Endothelial cell of umbilical vein (primary cell): ENCODE data around the gene TPM4.
A peak's percentile ranks its signal among the peaks of the same experiment; 100 is the strongest.

ENCODE experiments used
- EZH2 ChIP-seq: IDR thresholded peaks from 2 replicates; pipeline ENCODE4 v1.6.1; 2012; ENCODE audit warnings: borderline replicate concordance, low read depth, mild to moderate bottlenecking, moderate library complexity, low read length, inconsistent platforms; ENCODE audit not compliant: severe bottlenecking
- FOS ChIP-seq: IDR thresholded peaks from 2 replicates; pipeline ENCODE4 v1.6.1; 2011; ENCODE audit warnings: mild to moderate bottlenecking, low read length, moderate library complexity, borderline replicate concordance; ENCODE audit not compliant: insufficient read depth
- GATA2 ChIP-seq: IDR thresholded peaks from 2 replicates; pipeline ENCODE4 v1.7.0; 2011; ENCODE audit warnings: low read depth, mild to moderate bottlenecking, moderate library complexity, mixed read lengths, low read length; ENCODE audit not compliant: insufficient read length, insufficient read depth
- JUN ChIP-seq: IDR thresholded peaks from 2 replicates; pipeline ENCODE4 v1.6.1; 2011; ENCODE audit warnings: borderline replicate concordance, low read depth; ENCODE audit not compliant: insufficient read length, insufficient read depth
- MYC ChIP-seq: IDR thresholded peaks from one replicate; pipeline ENCODE4 v1.6.1; 2011; ENCODE audit warnings: mild to moderate bottlenecking, low read depth, low read length
- POLR2A ChIP-seq: IDR thresholded peaks from 2 replicates; pipeline ENCODE4 v1.6.1; 2012; ENCODE audit warnings: low read depth, mild to moderate bottlenecking, control low read depth, low read length
- POLR2AphosphoS5 ChIP-seq: IDR thresholded peaks from 2 replicates; pipeline ENCODE4 v1.6.1; 2012; ENCODE audit warnings: low read depth, mild to moderate bottlenecking, control low read depth, low read length, moderate library complexity; ENCODE audit not compliant: insufficient read depth
- TF ChIP-seq, protein P1 (sequence below): IDR thresholded peaks from 2 replicates; pipeline ENCODE4 v1.6.1; 2011; ENCODE audit not compliant: insufficient read depth, insufficient read length
- TF ChIP-seq, protein P2 (sequence below), 2 donors: IDR thresholded peaks; 1 replicate in 1 of 2; 2 replicates in 1 of 2; pipeline ENCODE4 v1.5.1; 2011; ENCODE audit warnings: low read length in 2 of 2, mild to moderate bottlenecking in 2 of 2, moderate library complexity in 2 of 2, control low read depth in 1 of 2, inconsistent platforms in 1 of 2, low read depth in 1 of 2; ENCODE audit not compliant: insufficient read depth in 1 of 2; ENCODE audit errors: extremely low read depth in 1 of 2

DNA sequence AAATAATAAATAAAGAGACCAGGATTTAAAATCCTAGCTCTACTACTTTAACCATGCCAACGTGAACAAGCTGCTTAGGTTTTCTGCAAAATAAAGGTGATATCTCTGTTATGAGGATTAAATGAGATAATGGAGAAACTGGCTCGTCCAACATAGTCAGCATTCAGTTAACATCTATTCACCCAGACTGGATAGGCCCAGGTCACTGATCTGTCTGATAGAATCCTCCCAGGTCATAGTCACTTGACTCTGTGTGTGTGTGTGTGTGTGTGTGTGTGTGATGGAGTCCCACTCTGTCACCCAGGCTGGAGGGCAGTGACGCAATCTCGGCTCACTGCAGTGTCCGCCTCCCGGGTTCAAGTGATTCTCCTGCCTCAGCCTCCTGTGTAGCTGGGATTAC, 22.5 kb downstream of the TPM4 start:
- TF ChIP-seq, protein P1, sequence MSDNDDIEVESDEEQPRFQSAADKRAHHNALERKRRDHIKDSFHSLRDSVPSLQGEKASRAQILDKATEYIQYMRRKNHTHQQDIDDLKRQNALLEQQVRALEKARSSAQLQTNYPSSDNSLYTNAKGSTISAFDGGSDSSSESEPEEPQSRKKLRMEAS, result no peak
- TF ChIP-seq, protein P2, sequence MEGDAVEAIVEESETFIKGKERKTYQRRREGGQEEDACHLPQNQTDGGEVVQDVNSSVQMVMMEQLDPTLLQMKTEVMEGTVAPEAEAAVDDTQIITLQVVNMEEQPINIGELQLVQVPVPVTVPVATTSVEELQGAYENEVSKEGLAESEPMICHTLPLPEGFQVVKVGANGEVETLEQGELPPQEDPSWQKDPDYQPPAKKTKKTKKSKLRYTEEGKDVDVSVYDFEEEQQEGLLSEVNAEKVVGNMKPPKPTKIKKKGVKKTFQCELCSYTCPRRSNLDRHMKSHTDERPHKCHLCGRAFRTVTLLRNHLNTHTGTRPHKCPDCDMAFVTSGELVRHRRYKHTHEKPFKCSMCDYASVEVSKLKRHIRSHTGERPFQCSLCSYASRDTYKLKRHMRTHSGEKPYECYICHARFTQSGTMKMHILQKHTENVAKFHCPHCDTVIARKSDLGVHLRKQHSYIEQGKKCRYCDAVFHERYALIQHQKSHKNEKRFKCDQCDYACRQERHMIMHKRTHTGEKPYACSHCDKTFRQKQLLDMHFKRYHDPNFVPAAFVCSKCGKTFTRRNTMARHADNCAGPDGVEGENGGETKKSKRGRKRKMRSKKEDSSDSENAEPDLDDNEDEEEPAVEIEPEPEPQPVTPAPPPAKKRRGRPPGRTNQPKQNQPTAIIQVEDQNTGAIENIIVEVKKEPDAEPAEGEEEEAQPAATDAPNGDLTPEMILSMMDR (IDR thresholded peaks at IDR 0.05; ENCODE audit: extremely low read depth in 1 of 2, insufficient read depth in 1 of 2, low read depth in 1 of 2, low read length in 2 of 2), result no peak
- TF ChIP-seq GATA2 (no peak), EZH2 (no peak), POLR2AphosphoS5 (no peak), JUN (no peak), FOS (no peak), POLR2A (peak; percentile 20), MYC (no peak)
